ENCODE results near the gene SETD1A. TPM values are rescaled to one million over a fixed set of nuclear protein-coding genes. Genes with fewer than 3 reads are reported as not detected.

Gene SETD1A
- total and polyA plus RNA-seq, 2 donors from 2014 or later = 4.8 to 18.8 TPM

- no peaks in the 10 kb centered on the region for H3K27me3 ChIP-seq (ENCODE audit: control insufficient read depth, insufficient read depth, low read length)
- FAIRE-seq (no peak), DNase-seq (no peak)
- intact Hi-C loops (cut with DNase I) = no loop called here
- no peaks in the 10 kb centered on the region for H3K9me3 ChIP-seq (ENCODE audit: control insufficient read depth in 2 of 3, insufficient read depth in 1 of 3, low read length in 3 of 3)
- H3K36me3 ChIP-seq (ENCODE audit: control insufficient read depth in 2 of 3, insufficient read depth in 3 of 3, low read length in 3 of 3) = no peaks in the 10 kb centered on the region
- peaks cover 0 to 8% (median 5%) of the 10 kb centered on the region in 3 donors for H3K4me1 ChIP-seq (ENCODE audit: control insufficient read depth in 2 of 3, insufficient read depth in 2 of 3, low read depth in 1 of 3, low read length in 3 of 3)
- no peak overlapping the region for H3K27ac ChIP-seq (ENCODE audit: low read depth in 2 of 2, low read length in 2 of 2)
- TF ChIP-seq CTCF (IDR thresholded peaks at IDR 0.05; ENCODE audit: borderline replicate concordance, extremely low read depth, insufficient read depth) = no peak
- H3K4me3 ChIP-seq (ENCODE audit: low read length in 3 of 3) = no peak overlapping the region
- H3K9ac ChIP-seq (ENCODE audit: low read length in 3 of 3) = no peak overlapping the region
Measured at GRCh38 chr16:30990105-30990504, 32.6 kb downstream of the SETD1A start.

- Histone ChIP-seq H3K4me3 (ENCODE audit: low read length in 3 of 3) (no peak overlapping the region), H3K36me3 (ENCODE audit: control insufficient read depth in 2 of 3, insufficient read depth in 3 of 3, low read length in 3 of 3) (no peaks in the 10 kb centered on the region), H3K27ac (ENCODE audit: low read depth in 2 of 2, low read length in 2 of 2) (no peak overlapping the region), H3K27me3 (ENCODE audit: control insufficient read depth, insufficient read depth, low read length) (no peaks in the 10 kb centered on the region), H3K9me3 (ENCODE audit: control insufficient read depth in 2 of 3, insufficient read depth in 1 of 3, low read length in 3 of 3) (no peaks in the 10 kb centered on the region), H3K4me1 (ENCODE audit: control insufficient read depth in 2 of 3, insufficient read depth in 2 of 3, low read depth in 1 of 3, low read length in 3 of 3) (peaks cover 0 to under 1% (median 0%) of the 10 kb centered on the region in 3 donors), H3K9ac (ENCODE audit: low read length in 3 of 3) (no peak overlapping the region)
- DNase-seq (no peak), FAIRE-seq (no peak)
- no peak for TF ChIP-seq CTCF (IDR thresholded peaks at IDR 0.05; ENCODE audit: borderline replicate concordance, extremely low read depth, insufficient read depth)
- intact Hi-C loops (cut with DNase I) = no loop called here
Measured at GRCh38 chr16:30991052-30991451, 33.5 kb downstream of the SETD1A start.

GRCh38 chr16:30992276-30992780 is 34.8 kb downstream of the SETD1A start:
- no peaks in the 10 kb centered on the region for H3K9me3 ChIP-seq (ENCODE audit: control insufficient read depth in 2 of 3, insufficient read depth in 1 of 3, low read length in 3 of 3)
- no peak overlapping the region for H3K27ac ChIP-seq (ENCODE audit: low read depth in 2 of 2, low read length in 2 of 2)
- FAIRE-seq (no peak), DNase-seq (no peak)
- H3K27me3 ChIP-seq (ENCODE audit: control insufficient read depth, insufficient read depth, low read length) = peaks cover 2% of the 10 kb centered on the region
- H3K36me3 ChIP-seq (ENCODE audit: control insufficient read depth in 2 of 3, insufficient read depth in 3 of 3, low read length in 3 of 3) = no peaks in the 10 kb centered on the region
- peaks cover 0 to 3% (median 0%) of the 10 kb centered on the region in 3 donors for H3K4me1 ChIP-seq (ENCODE audit: control insufficient read depth in 2 of 3, insufficient read depth in 2 of 3, low read depth in 1 of 3, low read length in 3 of 3)
- no peak overlapping the region for H3K9ac ChIP-seq (ENCODE audit: low read length in 3 of 3)
- intact Hi-C loops (cut with DNase I) = no loop called here
- no peak for TF ChIP-seq CTCF (IDR thresholded peaks at IDR 0.05; ENCODE audit: borderline replicate concordance, extremely low read depth, insufficient read depth)
- H3K4me3 ChIP-seq (ENCODE audit: low read length in 3 of 3) = no peak overlapping the region

Measured in kidney (tissue), 14 donors.